GM04503 (cell line): ENCODE data around the gene PLA2G4E.

Experiments
- DNase-seq: peaks from one replicate; pipeline ENCODE4 v3.0.0-alpha.2; 2012; ENCODE audit warnings: low read depth

PLA2G4E gene

DNA sequence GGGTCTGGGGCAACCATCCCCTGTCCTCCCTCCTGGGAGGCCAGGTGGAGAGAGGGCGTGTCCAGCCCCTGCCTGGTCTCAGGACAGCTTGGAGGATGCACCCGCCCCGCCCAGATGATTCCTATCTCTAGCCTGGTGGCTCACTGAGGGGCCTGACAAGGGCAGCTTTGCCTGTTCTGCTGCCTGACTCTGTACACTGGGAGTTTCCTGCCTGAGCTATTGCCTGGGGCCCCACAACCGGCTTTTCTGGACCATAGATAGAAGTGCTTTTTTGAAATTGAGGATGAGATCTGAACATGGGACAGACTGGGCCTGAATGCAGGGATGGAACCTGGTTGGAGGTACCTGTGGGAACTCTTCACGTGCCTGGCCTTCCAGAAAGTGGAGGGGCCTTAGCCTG is 751 bp upstream of the PLA2G4E start:
- no peak for DNase-seq

DNA sequence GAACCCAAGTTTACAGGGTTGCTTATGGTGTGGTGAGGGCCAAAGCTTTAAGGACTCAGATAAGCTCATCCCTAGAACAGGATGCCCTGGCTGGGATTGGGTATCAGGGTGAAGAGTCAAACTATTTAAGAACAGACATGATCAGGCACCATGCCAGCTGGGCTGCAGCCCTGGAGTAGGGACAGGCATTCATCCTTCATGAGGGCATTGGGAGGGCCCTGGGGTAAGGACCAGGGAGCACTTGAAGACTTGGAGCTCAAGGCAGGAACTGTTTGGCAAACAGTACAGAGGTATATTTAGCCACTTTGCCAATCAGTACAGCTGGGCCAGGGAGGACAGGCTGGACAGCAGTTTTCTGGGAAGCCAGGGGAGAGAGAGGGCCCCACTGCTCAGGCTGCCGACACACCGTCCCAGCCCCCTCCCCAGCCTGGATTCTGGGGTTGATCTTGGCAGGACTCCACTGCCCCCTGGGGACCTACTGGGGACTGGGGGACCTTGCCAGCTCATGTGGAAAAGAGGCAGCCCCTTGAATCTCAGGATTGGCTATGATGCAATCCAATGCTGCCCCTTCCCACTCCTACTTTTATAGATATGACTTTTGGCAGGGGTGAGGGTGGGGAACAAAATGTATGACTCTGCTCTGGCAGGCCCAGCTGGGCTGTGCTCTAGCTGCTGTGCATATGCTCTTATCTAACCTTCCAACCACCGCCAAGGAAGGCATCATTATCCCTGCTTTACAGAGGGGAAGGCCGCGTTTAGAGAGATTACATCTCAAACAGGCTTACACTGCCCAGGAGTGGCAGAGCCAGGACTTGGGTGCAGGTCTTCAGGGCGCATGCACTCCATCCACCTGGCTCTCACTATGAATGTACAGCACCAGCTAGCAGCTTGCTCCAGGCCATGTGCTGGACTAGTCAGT is 2.3 kb downstream of the PLA2G4E start:
- DNase-seq, result no peak

DNA sequence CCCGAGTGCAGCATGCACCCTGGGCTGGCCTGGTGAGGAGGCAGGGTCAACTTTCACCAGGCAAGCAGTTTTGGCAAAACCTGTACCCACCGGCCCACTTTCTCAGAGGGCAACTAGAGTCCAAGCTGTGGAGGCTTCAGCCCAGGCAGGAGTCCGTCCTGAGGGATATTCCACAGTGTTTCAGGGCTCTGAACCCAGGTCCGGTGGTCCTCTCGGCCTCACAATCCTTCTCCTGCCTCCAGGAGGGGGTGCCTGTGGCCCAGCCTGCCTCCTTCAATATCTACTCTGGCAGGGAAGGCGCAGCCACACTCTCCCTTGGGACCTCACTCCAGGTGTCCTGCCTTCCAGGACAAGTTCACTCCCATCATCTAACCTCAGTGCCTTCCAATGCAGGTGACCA is 3.9 kb downstream of the PLA2G4E start:
- DNase-seq, result no peak

DNA sequence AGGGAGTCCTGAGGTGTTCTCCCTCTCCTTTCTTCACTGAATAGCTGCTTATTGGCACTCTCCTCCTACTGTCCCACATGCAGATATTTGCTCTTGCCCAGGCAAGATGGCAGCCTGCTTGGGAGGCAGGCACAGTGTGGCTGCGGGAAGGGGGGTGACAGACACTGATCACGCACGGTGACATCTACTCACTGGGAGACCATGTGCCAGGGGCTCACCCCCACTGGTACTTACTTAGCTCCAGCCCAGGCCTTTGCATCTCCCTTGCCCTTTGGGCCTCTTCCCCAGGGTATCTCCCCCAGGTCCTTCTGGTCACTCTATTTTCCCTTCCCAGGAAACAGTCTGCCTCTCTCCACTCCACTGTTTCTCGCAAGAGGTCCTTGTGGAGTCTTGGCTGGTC is 6.4 kb downstream of the PLA2G4E start:
- DNase-seq, result no peak

DNA sequence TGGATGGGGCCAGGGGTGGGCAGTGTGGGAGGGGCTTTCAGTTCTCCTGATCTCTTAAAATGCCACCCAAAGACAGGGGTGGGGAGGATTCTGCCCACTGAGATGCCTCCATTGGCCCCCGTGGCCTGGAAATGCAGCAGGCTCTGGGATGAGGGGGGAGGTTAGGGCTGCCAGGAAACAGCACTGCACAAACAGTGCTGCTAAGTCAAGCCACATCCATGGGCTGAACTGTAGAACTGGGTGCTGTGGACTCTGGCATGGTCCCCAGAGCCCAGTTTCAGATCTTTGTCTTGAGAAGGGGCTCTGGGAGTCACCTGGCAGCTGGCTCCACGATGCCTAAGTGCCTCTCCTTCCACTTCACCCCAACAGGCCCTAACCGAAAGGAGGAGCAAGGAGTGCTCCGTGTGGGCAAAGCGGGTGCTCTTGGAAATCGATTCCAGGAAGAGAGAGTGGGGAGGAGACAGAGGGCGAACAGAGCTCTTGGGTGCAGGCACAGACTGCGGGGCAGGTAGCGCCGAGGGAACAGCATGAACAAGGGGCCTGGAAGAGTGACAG is 7.8 kb downstream of the PLA2G4E start:
- DNase-seq, result no peak

DNA sequence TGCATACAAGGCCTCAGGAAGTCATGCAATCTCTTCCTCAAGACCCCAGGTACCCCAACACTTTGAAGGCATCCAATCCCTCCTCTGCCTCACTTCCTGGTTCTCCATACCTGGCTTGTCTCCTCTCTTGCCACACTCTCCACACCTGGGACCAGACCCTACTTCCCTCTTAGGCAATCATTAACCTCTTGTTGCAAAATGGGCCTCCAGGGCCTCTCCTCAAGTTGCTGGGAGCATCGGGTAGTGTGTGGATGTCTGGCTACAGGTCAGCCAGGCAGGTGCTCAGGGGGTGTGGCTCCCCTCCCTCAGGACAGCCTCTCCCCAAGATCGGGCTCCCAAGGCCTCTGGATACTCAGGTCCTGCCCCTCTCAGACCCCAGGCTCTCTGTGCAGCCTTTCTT is 8.6 kb downstream of the PLA2G4E start:
- DNase-seq, result no peak

DNA sequence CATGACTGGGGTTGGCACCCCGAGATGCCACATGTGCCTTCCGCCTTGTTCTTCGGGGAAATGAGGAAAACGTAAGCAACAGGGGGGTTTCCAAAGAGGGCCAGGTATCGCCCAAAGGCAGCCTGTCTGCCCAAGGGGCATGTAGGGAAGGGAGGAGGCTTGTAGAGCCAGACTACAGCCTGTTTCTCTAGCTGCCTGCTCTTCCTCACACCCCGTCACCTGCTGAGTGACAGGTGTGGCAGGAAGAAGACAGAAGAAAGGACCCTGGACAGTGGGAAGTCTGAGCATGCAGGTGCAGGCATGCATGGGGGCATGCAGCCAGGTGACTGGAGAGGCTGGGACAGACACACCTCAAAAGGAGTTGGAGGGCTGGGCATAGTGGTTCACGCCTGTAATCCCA is 9.8 kb downstream of the PLA2G4E start:
- DNase-seq, result no peak

DNA sequence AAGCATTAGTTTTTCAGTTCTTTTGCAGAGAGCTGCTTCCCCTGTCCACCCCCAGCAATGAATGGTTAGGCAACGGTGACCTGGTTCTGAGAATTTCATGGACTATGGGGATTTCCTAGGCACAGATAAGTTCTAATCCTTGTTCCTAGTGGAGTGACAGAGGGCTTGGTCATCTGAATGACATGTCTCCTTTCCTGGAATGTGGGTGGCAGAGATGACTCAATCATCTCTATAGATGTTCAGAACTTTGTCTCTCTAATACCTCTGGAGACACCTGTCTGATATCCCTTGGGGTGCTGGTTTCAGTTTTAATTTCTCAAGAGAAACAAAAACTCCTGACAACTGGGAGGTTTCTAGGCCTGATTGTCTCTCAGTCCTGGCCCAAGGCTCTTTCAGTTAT is 10.4 kb downstream of the PLA2G4E start:
- no peak for DNase-seq

DNA sequence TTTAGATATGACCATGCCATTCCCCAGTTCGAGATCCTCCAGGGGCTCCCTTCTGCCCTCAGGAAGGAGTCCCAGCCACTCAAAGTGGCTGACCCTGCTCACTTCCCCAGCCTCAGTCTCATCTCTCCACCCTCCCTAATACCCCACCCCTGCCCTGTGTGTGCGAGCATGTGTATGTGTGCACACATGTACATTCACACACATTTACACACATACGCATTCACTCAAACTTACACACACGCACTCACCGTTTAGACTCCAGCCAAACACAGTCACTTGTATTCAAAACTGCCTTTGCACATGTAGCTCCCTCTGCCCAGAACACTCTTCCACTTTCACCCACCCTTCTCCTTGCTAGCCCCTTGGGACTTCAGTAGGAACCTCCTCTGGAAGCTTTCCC is 11.4 kb downstream of the PLA2G4E start:
- DNase-seq, result no peak

DNA sequence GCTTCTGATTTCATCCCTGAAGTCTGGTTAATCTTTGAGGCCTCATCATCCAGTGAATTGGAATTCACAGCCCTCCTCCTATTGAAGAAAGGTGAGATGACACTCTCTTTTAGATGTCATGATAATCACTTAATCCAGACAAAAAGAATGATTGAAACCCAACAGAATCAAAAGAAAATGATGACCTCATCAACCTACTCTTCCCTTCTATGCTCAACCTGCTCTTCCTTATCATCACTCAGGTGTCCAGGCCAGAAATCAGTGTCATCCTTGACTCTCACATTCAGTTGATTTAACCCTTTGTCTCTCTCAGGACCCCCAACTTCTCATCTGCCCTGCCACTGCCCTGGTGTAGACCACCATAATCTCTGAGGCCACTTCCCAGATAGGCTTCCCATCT is 11.8 kb downstream of the PLA2G4E start:
- no peak for DNase-seq

DNA sequence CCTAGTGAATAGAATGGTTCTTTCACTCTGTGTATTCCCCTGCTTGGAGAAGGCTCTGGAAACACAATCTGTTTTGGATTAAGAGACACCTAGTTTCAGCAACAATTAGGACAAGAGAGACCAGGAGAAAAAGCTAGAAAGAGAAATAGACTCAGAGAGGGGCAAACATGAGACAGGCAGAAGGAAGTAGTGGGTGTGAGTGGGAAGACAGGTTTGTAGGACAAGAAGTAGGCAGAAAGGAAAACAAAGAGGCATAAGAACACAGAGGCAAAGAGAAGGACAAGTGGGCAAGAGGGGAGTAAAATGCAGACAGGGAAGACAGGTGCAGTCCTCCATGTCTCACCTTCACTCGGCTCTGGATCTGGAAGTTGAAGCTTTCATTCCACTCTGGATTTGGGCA is 13.5 kb downstream of the PLA2G4E start:
- DNase-seq, result no peak

DNA sequence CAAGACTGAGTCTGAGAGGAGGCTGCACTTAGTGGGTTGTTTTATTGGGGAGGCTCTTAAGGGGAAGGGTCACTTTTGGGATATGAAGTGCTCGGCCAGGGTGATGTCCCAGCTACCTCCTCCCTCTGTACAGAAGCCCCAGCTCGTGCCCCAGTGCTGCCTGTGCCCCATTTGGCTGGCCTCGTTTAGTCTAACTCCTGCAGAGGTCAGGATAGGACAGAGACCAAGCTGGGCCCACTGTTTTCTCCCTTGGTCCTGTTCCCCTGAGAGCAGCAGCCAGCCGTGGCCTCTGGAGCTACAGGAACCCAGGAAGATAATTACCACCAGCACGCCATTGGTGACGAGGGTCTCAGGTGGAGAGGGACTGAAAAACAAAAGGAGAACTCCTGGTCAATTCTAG is 18.5 kb downstream of the PLA2G4E start:
- DNase-seq, result no peak

DNA sequence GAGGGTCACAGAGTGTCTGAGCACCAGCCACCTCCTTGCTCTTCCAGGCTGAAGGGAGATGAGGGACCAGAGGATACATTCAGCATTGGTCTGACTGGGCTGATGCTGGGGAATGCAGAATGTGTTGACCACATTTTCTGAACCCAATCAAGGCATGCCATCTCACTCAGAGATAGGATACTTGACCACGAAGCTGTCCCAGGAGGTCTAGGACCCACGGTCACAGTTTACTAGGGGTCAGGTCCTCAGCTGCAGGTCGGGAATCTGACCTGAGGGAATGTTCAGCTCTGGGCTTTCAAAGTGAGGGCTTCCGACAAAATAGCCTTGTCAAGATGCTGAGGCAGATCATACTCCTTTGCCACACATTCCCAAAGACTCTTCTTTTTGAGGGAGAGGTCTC is 19.6 kb downstream of the PLA2G4E start:
- DNase-seq, result no peak

DNA sequence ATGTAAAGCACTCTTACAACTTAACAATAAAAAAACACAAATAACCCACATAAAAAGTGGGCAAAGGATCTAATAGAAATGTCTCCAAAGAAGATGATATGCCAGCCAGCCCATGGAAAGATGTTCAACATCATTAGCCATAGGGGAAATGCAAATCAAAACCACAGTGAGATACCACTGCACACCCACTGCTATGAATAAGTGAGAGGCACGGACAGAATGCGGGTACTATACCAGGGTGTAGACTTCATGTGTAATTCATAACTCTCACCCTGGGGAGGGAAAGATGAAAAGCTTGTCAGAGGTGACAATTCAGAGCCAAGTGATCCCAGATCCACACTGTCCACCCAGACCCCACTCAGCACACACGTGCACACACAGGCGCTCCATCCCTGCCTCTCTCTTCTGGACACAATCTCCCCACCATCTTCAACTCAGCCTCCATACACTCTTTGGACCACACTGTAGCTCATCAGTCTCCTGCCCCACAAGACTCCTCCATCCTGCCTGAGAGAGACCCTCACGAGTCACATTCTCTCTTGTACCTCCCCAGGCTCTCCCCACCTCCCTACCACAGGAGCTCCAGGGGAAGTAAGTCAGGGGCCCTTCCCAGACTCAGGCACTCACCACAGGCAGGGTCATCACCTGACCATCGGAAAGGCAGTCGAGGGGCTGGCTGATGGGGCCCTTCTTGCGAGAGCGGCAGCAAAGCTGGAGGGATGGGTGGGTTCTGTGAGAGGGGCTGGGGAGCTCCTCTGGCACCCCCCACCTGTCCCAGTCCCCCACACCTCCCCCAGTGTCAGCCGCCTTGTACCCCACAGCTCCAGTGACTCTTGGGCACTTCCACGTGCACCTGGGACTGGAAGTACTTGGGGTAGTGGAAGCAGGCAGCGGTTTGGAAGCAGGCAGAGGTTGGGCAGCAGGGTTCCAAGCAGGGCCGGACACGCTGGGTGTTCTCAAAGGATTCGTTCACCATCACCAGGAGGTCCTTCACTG is 21.3 kb downstream of the PLA2G4E start:
- no peak for DNase-seq

DNA sequence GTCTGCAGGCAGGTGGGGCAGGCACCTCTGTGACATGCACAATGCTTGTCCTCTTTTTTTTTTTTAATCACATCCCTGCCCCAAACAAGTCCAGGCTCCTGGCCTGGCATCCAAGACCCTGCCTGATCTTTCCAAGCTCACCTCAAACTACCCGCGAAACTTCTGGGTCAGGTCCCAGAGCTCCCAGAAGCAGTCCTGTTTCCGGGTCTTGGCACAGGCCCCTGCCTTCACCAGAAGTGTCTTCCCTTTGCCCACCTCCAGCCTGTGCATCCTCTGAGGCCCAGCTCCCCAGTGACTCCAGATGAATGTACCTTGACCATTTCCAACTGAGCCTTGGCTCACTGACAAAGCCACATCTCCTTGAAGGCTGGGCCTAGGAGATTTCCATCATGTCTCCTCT is 23.0 kb downstream of the PLA2G4E start:
- DNase-seq, result no peak

DNA sequence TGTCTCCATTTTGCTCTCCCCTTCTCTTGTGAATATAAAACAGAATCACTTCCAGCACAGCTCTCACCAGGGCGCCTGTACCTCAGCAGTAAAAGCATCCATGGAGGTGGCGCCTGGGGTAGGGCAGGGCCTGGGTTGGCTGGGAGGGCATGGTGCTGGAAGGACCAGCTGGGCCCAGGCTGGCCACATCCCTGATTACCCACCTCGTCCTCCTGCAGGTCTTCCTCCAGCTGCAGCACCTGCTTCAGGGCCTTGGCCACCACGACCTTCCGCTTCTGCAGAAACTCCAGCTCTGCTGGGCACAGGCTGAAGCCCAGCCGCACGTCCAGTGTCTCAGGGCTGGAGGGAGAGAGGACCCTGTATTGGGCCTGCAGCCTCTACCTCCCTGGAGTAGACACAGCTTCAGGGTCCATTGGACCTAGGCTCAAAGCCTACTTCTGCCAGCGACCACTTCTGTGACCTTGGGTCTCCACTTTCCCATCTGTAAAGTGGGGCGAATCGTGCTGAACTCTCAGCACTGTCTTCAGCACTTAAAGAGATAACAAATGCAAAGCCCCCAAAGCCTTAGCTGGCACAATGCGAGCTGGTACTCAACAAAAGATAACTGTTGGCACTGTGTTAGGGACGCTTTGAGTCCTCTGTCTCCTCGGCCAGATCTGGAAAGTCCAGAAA is 23.8 kb downstream of the PLA2G4E start:
- no peak for DNase-seq

DNA sequence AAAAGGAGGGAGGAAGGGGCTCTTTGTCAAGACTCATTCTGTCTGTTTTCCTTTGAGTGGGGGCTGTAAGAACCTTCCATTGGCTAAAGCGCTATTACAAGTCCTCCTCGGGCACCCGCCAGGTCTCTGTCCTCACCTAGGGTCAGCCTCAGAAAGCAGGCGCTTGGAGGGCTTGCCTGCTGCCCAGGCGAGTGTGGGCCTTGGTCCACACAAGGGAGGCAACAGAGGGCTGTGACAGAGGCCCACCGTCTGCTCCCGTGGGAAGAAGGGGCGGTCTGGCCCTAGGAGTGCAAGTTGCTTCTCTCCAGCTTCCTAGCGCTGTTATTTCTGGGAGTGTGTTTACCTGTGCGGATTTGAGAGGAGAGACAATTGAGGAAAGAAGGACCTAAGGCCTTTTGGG is 24.5 kb downstream of the PLA2G4E start:
- no peak for DNase-seq

DNA sequence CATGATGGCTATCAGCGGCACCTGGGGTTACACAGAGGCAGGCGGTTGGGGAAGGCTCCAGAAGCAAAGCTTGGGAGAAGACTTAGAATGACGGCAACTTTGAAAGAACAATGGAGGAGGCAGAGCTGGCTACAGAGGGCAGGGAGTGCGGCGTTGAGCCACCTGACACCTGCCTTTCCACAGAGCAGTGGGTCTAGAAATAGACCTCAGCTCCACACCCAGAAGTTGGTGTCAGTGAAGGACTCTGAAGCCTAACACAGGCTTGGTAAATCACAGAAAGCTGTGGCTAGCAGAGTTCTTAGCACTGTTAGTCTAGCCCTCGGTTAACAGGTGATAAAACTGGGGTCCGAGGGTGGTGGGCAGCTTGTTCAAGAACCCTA is 25.4 kb downstream of the PLA2G4E start:
- DNase-seq, result no peak

DNA sequence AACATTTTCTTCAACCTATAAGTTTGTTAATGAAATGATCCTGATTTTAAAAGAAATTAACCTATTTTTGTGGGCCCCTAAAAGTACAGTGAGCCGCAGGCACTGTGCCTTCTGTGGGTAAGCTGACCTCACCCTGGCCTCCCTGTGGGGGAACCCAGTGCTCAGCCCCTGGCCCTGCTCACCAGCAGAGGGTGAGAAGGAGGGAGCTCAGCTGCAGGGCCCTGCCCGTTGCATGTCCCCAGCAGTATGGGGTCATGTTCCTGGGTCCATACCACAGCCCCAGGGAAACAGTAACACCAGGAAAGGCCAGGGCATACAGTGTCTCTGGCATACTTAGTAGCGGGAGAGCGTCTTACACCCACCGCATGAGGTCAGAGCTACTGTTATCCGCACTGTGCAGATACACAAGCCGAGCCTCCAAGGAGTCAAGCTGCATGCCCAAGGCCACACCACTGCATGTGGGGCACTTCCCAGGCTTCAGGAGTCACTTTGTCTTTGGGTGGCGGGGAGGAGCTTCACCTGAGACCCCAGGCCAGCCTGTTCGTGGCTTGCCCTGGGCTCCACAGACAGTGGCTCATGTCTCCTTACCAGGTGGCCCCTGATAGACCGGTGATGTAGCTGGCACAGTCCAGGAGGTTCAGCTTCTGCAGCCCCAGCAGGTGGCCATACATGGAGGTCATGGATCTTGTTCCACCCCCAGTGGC is 25.9 kb downstream of the PLA2G4E start:
- no peak for DNase-seq

DNA sequence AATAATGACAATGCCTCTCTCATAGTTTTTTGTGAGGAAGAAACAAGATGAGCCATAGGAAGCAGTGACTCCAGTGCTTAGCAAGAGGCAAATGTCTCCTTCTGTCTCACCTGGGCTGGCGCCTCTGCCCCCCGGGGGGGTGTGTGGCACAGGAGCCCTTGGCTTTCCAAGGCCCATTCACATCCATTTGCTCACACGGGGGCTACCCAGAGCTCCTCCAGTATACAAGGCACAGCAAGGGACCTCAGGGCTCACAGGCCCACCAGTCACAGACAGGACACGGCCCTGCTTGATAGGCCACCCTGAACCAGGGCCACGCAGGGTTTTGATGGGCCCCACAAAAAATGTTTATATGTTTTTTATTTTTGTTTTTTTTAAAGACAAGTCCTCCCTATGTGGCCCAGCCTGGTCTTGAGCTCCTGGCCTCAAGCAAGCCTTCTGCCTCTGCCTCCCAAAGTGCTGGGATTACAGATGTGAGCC is 26.6 kb downstream of the PLA2G4E start:
- no peak for DNase-seq

DNA sequence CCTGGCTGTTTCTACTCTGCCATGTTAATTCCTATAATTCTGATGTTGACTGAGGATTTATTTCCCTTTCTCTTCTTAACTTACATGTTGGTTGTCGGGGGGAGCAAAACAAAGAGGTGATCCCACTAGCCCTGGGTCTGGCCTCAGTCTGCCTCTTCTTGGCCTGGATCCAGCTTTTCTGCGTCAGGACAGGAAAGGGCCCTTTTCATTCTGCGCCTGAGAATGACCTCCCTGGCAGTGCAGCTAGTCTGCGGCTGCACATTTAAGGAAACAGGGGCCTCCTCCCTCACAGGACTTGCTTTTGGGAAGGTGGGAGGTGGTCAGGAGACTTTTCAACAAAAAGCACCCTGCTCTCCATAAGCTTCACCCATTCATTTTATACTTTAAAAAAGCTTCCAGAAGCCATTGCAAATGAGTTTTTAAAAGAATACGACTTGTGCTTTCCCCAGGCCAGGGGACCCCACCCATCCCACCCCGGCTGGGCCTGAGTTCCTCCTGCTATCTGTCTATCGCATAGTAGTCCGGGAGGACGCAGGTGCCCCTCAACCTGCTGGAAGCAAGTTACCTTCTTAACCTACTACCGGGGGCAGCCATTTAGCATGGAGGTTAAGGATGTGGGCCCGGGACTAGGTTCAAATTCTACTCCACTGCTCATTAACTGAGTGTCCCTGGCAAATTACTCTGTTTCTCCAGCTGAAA is 27.2 kb downstream of the PLA2G4E start:
- DNase-seq, result no peak
